Tongue (tissue), 2 donors: ENCODE results near the gene PLPPR1. TPM values are rescaled to one million over a fixed set of nuclear protein-coding genes. Genes with fewer than 3 reads are reported as not detected.
"Not testable (repeated sequence)": the region's sequence is repeated elsewhere in the genome, so short reads cannot be mapped to it uniquely, and the experiment has no call there.

Experiments used
- DNase-seq: peaks from one replicate; pipeline ENCODE4 v3.0.0-alpha.2; 2015
- total RNA-seq: library from RNA; depleted of rRNA; stranded (reverse); fragments of >200 nt; gene quantifications from one replicate; pipeline ENCODE4 v1.2.3, GENCODE V29; 2014

Gene PLPPR1
- total RNA-seq, 1 donor from 2014 or later: 0.92 TPM

DNA sequence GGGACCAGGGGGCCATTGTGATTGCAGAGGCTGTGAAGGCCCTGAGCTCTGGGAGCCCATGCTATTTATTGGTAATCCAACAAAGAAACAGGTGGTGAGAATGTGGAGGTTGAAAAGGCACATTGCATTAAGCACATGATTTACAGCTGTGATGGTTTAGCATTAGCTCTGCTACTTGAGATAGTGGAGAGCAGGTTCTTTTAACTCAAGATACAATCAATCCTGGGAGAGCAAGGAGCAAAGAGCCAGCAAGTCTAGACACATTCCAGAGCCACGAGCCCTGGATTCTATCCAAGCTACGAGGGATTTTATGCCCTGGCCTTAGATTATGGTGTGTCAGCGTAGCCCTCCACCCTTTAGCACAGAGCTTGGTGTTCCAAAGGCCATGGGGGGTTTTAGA is 98.8 kb downstream of the PLPPR1 start:
- DNase-seq: not testable (repeated sequence)

DNA sequence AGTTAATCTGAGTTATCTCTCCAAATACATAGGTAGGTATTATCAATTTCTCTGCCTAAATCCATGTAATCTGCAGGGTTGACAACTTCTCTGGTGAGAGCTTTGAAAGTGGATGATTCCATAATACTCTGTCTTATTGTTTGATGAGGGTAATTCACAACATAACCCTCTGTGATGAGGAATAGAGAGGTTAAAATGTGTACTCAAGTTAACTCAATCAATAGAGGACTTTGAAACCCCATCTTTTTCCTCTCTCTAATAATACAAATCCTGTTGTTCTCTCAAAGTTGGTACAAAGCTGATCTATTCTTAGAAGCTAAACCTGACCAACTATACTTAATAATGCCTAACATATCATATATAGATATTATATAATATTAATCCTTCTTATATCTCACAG is 100.1 kb downstream of the PLPPR1 start:
- no peak for DNase-seq

DNA sequence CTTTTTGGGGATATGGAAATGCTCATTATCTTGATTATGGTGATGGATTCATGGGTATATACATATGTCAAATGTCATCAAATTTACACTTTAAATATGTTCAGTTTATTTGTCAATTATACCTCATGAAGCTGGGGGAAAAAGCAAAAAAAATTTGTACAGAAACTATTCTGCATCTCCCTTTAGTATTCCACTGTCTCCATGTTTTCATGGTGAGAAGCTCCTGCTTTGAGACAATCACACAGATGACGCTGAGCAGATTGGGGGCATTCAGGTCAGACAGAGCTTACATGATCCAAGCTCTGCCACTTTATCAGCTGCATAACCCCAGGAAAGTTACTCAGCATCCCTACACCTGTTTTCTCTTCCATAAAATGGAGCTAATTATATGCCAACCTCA is 101.5 kb downstream of the PLPPR1 start:
- DNase-seq: no peak

DNA sequence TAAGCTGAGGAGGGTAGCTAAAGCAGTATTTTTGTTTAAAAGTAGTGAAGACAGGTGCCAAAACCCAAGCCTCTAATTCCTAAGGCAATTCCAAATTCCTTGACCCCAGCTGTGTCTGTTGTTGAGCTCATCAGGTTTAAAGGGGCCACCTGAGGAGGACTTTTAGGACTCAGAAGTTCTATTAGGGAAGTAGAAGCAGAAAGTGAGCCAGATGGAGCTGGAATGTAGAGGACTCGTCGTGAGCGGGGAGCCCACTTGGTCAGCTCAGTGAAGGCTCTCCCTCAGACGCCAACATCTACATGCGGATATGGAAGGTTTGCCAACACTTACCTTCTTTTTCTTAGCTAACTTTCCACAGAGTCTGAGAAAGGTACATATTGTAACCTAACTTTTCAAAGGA is 102.8 kb downstream of the PLPPR1 start:
- DNase-seq: no peak

DNA sequence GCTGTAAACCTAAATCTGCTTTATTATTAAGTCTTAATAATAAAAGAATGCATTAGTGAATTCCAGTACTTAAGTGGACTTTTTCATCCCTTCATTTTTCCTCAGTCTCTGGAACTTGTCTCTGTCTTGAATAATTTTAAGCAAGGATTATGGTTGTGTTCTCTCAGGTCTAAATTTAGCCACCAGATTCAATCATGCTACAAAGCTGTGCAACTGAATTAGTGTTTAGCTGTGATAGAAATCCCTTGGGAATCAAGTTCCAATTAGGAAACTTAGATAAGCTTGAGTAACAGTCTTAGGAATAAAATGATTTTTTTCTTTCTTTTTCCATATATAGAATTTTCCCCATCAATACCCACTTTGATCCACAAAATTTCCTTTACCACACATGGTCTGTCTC is 104.3 kb downstream of the PLPPR1 start:
- DNase-seq: no peak

DNA sequence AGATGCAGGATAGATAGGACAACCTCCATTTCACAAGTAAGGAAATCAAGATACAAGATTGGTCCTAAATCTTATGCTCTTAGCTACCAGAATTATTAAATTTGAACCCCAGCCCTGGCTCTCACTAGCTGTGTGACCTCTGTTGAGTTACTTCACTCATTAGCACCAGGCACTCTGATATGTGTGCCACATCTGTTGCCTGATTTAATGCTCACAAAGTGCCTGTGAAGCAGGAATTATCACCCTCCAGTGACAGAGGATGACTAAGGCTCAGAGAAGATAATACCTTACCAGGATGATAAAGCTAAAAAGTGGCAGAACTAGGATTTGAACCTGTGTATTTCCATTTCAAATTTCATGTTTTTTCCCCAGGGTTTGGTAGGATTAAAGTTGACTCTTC is 110.0 kb downstream of the PLPPR1 start:
- no peak for DNase-seq

DNA sequence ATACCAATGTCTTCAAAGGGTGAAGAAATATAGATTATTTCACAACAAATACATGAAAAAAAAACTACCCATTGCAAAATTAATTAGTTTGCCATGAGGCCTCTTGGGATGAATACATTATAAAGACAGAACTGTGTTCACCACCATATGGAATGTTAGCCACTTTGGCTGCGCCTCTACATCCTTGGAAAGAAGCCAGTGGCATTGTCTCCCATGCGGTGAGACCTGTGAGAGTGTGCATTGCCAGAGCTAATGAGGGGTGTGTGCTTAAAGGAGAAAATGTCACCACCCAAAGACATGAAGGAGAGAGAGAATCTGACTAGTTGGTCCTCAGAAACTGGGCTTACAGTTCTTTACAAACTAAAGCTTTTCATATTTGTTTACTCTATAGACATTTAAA is 110.6 kb downstream of the PLPPR1 start:
- DNase-seq: no peak

DNA sequence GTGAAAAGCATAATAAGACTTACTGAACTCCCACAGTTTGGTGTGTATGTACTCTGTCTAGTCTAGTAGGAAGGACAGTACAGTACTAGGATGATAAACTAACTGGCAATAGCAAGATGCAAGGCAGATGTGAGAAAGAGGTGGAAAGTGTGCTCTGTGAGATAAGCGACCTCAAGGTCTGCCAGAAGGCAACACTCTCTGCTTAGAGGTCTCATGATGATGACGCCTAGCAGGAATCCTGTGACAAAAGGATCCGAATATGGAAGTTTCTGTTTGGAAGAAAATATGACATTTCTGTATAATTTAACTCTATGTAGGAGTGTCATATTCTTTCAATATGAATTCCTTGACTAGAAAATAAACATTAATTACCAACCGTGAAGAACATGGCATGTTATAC is 112.2 kb downstream of the PLPPR1 start:
- peak; percentile 52 for DNase-seq

DNA sequence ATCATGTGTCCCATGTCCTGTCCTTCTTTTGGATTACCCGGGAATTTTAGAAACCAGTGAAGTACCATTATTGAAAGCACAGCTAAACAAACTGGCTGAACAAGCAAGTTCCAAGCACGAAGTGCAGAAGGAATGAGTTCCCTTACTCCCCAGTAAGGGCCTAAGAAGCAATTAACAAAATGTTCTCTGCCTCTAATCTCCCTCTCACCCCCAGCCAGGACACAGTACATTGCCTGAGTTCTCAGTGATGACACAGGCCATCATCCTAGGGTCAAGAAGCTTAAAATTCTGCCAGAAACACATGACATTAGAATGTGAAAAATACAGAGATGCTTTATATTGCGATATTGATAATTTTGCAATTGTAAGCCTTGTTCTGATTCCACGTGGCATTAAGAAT is 118.0 kb downstream of the PLPPR1 start:
- no peak for DNase-seq

DNA sequence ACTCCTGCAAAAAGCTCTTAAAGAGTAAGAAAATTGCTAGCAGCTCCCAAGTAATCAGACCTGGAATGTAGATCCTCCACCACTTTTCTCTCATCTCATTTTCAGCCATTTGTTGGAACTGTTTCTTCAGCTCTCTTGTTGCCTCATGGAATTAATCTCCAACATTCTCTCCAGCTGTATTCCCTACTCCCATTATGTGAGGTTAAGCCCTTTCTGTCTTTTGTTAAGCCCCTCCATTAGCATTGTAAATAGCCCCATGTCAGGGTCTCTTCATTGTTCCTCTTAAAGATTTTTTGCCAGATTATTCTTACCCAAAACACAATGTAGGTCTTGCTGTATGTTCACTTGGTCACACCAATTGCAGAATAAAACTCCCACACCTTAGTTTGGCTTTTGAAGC is 119.8 kb downstream of the PLPPR1 start:
- no peak for DNase-seq

DNA sequence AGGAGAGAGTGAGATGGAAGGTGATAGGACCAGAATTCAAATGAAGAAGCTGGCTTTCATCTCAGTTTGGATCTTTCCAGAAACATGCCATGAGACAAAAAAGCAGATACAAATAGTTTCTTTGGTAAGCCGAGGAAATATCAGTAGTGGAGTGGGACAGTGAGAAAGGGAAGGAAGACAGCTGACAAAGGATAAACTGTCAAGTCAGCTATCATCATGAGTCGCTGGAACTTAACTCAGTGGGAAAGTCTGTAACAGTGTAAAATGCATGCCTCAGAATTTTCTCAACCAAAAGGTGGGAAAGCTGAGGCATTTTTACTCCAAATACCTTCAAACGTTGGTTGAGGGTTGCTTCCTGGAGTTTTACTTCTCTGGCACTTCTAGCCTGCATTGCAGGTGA is 129.8 kb downstream of the PLPPR1 start:
- no peak for DNase-seq

DNA sequence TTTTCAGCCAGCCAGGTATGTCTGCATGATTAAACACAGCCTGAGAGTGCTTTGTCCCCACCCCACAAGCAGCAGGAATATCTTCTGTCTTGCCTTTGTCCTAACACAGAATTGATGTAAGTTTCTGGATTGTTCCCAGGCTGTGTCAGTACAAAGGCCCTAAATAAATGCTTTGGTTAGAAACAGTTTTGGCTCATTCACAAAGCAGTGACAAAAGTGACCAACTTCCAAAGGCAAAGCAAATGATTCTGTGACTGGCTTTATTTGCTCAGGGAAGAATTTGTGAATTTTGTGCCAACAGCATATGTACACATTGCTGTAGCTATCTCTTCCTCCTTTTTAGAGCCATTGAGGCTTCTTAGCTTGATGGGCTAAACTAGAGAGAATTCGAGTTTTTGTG is 133.7 kb downstream of the PLPPR1 start:
- no peak for DNase-seq

DNA sequence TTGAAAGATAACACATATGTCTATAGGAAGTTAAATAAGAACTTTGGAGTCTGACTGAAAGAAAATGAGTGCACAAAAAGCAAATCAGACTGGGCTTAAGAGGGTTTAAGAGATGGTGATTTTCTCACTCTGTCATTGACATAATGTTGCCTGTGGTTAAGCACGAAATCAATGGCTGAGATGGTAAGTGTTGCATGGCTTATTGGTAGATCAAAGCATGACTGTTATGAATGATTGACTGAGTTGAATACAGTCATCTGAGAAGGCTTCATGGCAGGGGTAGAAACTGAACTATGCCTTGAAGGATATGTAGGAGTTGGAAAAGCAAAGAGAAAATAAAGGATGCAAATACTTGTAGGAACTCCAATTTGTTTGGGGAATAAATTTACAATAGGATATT is 136.6 kb downstream of the PLPPR1 start:
- DNase-seq: no peak

DNA sequence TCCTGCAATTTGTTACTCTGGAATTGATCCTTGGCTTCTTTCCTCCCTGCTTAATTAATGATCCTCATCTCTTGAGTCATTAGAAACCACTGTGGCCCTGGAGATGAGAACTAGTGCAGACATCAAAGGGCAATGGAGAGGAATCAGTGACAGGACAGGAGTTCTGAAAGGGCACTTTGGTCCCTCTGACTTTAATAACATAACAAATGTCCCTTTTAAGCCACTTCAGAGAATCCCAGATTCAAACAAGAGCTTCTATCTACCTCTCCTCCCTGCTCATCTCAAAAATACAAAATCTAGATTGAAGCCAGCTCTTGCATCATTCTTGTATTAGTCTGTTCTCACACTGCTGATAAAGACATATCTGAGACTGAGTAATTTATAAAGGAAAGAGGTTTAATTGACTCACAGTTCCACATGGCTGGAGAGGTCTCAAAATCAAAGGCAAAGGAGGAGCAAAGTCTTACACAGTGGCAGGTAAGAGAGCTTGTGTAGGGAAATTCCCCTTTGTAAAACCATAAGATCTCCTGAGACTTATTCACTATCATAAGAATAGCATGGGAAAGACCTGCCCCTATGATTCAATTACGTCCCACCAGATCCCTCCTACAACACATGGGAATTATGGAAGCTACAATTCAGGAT is 139.1 kb downstream of the PLPPR1 start:
- no peak for DNase-seq

DNA sequence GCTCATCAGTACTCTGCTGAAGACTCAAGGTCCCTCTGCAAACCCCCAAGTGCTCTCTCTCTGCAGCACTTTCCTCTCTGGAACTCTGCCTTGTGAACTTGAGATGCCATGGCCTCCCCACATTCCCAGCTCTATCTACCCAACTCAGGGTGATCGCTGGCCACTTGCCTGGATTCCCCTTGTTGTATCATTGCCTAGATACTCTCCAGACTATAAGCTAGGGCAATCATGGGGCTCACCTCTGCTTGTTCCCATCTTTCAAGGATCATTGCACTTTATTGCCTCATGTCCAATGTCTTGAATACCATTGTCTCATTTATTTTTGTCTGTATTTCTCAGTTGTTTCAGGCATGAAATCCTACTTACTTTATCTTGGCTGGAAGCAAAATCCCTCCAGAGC is 144.1 kb downstream of the PLPPR1 start:
- no peak for DNase-seq

DNA sequence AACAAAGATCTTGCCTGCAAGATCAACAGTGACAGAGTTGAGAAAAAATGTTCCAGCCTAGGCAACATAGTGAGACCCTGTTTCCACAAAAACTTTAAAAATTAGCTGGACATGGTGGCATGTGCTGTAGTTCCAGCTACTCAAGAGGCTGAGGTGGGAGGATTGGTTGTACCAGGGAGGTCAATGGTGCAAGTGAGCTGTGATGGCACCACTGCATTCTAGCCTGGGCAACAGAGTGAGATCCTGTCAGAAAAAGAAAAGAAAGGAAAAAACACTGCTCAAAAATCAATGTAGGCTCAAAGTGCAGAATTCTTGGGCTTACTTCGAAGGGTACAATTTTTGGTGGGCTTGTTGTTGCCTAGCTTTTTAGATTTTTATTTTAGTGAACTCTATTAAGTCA is 145.4 kb downstream of the PLPPR1 start:
- no peak for DNase-seq

DNA sequence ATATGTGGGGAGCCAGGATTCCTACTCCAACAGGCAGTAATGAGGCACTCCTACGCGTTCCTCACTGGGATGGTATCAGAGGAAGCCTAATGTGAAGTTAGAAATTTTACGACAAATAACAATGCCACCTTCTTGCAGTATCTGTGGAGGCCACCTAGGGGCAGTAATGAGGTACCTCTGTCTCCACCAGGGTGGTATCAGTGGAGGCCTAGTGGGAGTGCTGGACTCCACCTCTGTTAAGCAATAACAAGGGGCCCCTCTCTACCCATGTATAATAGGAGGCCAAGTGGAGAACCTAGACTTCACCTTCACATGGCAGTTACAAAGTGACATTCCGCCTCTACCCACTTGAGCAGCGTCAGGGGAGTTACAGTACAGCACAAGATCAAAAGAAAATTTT is 147.9 kb downstream of the PLPPR1 start:
- no peak for DNase-seq

DNA sequence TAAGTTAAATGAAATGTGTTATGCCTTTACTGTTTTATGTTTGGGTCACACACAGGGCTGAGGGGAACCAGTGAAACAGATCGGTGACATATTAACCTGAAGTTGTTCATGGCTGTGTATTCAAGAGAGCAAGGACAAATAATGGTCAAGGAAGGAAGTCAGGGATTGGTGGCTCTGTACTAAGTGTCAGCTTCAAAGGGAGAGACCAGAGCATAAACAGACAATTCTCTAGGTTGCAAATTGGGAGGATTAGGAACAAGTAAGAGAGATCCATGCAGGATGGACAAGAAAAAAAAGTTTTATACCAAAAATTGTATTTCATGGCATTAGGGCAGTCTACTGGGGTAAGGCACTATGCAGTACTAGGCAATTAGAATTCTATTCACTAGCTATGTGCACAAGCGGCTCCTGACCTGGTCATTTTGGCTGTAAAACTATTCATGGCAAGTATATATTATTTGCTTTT is 156.3 kb downstream of the PLPPR1 start:
- no peak for DNase-seq

DNA sequence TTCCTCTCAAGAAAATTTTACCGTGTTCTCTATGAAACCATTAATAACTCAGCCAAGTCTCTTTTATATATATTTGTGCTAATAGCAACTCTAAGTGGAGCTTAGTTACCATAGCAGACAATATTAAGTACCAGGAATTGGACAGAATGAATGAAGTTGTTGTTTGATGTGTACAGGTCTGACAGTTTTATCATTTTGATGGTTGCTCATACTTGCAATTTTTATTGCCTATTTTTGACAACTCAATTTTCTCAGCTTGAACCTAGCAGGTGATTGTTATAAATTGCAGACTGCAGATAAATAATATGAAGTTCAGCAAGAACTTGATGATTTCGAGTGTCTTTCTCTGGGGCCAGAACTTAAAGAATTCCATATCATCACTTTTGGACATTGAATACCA is 163.2 kb downstream of the PLPPR1 start:
- DNase-seq: no peak

DNA sequence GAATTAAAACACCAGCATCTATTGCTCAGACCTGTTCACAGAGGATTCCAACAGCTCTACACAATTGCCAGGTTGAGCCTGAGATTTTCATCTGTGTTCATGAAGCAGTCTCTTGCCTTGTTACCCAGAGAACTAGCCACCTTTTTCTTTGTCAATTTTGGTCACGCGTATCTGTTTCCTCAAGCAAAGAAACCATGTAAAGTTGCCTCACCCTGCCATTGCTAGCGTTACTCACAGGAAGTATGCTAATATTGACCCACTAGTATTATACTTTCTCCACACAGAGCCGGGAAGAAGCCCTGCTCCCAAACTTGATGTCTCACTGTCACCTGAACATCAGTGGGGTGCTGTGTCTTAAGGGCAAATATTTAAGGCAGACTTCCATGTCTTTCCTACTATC is 168.5 kb downstream of the PLPPR1 start:
- DNase-seq: no peak

DNA sequence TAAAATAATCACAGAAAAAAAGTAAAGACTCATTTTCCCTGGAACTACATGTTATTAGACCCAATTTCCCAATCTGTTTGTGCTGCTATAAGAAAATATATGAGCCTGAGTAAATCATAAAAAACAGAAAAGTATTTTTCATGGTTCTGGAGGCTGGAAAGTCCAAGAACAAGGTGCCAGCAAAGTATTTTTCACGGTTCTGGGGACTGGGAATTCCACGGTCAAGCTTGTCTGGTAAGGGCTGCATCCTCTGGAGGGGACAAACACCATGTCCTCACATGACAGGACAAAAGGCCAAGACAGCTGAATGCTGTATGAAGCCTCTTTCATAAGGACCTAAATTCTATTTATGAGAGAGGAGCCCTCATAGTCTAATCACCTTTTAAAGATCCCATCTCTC is 172.3 kb downstream of the PLPPR1 start:
- no peak for DNase-seq

DNA sequence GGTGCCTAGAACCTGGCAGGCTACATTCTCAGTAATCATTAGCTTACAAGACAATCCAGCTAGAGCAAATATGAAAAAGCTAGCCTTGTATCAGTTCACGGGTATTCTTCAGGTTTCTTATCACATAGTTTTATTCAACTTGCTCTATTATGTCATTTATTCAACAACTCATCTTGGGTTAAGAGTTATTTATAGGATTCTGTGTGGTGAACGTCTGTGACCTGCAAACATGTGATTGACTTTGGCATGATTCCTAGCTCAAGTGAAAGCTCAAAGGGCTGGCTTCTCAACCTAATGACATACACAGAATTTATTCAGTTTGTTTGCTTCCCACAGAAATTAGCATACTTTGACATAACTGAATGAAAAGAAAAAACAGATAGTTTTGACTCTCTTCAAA is 173.1 kb downstream of the PLPPR1 start:
- DNase-seq: peak; percentile 32

DNA sequence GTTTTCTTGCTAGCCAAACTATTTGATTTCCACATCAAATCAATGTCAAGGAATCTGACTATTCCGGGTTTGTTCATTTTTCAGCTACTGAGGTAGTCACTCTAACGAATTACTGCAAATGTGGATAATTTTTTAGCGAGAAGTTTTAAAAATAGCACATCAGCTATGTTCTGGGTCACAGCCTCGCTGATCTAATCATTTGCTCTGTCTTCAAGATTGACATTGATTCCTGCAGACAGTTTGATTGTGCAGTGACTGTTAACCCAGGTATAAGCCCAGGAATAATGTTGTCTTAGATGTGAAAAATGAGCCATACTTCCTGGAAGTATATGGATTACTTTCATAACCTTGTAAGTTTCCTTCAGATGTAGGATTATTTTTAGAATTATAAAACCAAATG is 181.1 kb downstream of the PLPPR1 start:
- no peak for DNase-seq

DNA sequence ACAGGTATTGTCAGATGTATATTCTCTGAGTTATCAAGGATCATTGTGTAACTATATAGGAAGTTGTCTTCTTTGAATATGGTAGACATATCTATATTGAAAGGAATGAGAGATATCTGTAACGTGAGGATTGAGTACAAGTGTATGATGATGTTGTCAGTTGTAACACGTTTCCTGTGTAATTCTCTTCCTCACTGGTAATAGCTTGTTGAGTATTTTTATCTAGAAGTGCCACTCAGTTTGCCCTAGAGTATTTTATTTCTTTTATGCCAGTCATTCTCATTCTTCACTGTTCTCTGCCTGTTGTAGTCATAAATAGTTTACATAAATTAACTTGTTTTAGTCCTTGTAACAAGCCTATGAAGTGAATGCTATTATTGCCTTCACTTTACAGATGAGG is 184.1 kb downstream of the PLPPR1 start:
- no peak for DNase-seq

DNA sequence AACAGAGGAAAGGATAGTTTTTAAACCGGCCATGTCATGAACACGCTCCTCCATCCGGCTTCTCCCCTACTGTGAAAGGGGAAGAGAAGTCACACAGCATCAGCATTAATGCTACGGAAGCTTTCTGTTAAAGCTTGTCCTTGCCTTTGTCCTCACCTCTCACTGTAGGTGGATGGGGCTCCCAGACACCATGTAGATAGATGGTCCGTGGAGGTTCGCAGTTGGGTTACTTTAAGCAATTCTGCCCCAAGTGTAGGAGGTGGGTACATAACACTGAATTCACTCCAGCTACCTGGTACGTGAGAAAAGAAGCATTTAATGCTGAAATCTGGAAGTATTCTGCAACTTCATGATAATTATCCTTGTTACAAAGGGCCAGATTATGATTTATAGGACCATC is 190.5 kb downstream of the PLPPR1 start:
- DNase-seq: no peak
